Choroid plexus epithelial cell (primary cell): Measurements from ENCODE around the gene CHIT1.

Source experiments
- DNase-seq: peaks from one replicate; pipeline ENCODE4 v3.0.0-alpha.2; 2010; ENCODE audit warnings: low read depth
- H3K4me3 ChIP-seq: 2 replicates; pipeline ENCODE4 v1.5.1; 2011; ENCODE audit warnings: low read depth, mild to moderate bottlenecking, control low read depth, low read length, moderate library complexity
- CTCF ChIP-seq: conservative IDR thresholded peaks from 2 replicates; pipeline ENCODE4 v1.5.1; 2011; ENCODE audit warnings: low read depth, mild to moderate bottlenecking, control low read depth, inconsistent platforms, low read length, moderate library complexity

The CHIT1 gene

GRCh38 chr1:203223012-203223775 is 6.3 kb downstream of the CHIT1 start:
- TF ChIP-seq CTCF: no peak
- no peak overlapping the region for H3K4me3 ChIP-seq
- no peak for DNase-seq

- DNase-seq: no peak
- H3K4me3 ChIP-seq: no peak overlapping the region
- TF ChIP-seq CTCF: no peak
These were observed 9.5 kb downstream of the CHIT1 start for GRCh38 chr1:203219934-203220333.

- no peak for TF ChIP-seq CTCF
- no peak overlapping the region for H3K4me3 ChIP-seq
- DNase-seq: no peak
These were observed 10.3 kb downstream of the CHIT1 start for GRCh38 chr1:203219171-203219570.

- TF ChIP-seq CTCF: no peak
- H3K4me3 ChIP-seq: no peak overlapping the region
- no peak for DNase-seq
These were observed 11.8 kb downstream of the CHIT1 start for GRCh38 chr1:203217668-203218067.

- peak; percentile 33 for TF ChIP-seq CTCF
- no peak overlapping the region for H3K4me3 ChIP-seq
- DNase-seq: no peak
These were observed 12.3 kb downstream of the CHIT1 start for GRCh38 chr1:203217139-203217655.

- peak; percentile 83 for DNase-seq
- peak; percentile 77 for TF ChIP-seq CTCF
- H3K4me3 ChIP-seq: no peak overlapping the region
These were observed 13.0 kb downstream of the CHIT1 start for GRCh38 chr1:203216274-203217138.
